SK-N-SH treated with all-trans-retinoic acid at 6 μM for 48 hours (cell line): ENCODE results near the gene OR4D2.

Experiments used
- RARB ChIP-seq: fragments of 250-450 bp; sonication (Bioruptor Pico); IDR thresholded peaks from 2 replicates; pipeline ENCODE4 v1.8.0; 2021; ENCODE audit warnings: mild to moderate bottlenecking, moderate library complexity
- SNAI2 ChIP-seq: fragments of 250-450 bp; sonication (Bioruptor Pico); IDR thresholded peaks from 2 replicates; pipeline ENCODE4 v1.5.0; 2020; ENCODE audit warnings: mild to moderate bottlenecking, moderate library complexity
- TCF4 ChIP-seq: fragments of 250-450 bp; sonication (Bioruptor Pico); IDR thresholded peaks from 2 replicates; pipeline ENCODE4 v1.8.0; 2021; ENCODE audit warnings: mild to moderate bottlenecking, moderate library complexity, borderline replicate concordance
- ZFP3 ChIP-seq: fragments of 250-450 bp; sonication (Bioruptor Pico); IDR thresholded peaks from 2 replicates; pipeline ENCODE4 v1.5.0; 2020; ENCODE audit warnings: mild to moderate bottlenecking, moderate library complexity
- ZFP30 ChIP-seq: fragments of 450-650 bp; formaldehyde crosslinking; IDR thresholded peaks from 2 replicates; pipeline ENCODE4 v1.5.0; 2022; ENCODE audit warnings: mild to moderate bottlenecking, moderate library complexity

DNA sequence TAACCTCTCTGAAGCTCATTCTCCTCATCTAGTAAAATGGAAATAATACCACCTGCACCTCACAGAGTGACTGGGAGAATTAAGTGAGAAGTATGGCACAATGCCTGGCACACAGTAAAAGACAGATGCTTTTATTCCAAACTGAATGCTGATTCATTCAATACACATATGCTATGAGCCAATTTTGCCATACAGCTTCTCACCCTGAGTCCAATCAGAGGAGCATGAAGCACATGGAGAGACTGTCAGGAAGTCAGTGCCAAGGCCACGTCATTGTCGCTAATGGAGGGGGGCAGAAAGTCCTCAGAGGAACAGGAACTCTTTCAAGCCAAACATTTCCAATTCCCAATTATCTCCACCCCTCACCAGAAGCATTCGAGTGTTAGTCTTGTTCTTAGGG lies 40.7 kb downstream of the OR4D2 start:
- no peak for TF ChIP-seq SNAI2 (CRISPR knock-in tag)
- no peak for TF ChIP-seq TCF4 (CRISPR knock-in tag)
- no peak for TF ChIP-seq ZFP3
- TF ChIP-seq ZFP30 (CRISPR knock-in tag): no peak
- no peak for TF ChIP-seq RARB (CRISPR knock-in tag)
